Stimulated activated CD4-positive, alpha-beta T cell treated with anti-CD3 and anti-CD28 coated beads, Interleukin-4, amount 100 ng/mL, for 24 hours (primary cell): Measurements from ENCODE around the gene HIBCH.
"Not testable (repeated sequence)": the region's sequence is repeated elsewhere in the genome, so short reads cannot be mapped to it uniquely, and the experiment has no call there.

Experiments
- DNase-seq: peaks from one replicate; pipeline ENCODE4 v3.0.0-alpha.2; 2020

The HIBCH gene

DNA sequence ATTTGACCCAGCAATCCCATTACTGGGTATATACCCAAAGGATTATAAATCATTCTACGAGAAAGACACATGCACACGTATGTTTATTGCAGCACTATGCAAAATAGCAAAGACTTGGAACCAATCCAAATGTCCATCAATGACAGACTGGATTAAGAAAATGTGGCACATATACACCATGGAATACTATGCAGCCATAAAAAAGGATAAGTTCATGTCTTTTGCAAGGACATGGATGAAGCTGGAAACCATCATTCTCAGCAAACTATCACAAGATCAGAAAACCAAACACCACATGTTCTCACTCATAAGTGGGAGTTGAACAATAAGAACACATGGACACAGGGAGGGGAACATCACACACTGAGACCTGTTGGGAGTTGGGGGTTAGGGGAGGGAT is 96.9 kb downstream of the HIBCH start:
- DNase-seq, result not testable (repeated sequence)

GRCh38 chr2:190221429-190221828 is 98.2 kb downstream of the HIBCH start:
- DNase-seq, result no peak

- no peak for DNase-seq
Observed at GRCh38 chr2:190219186-190219585, 100.4 kb downstream of the HIBCH start.

DNA sequence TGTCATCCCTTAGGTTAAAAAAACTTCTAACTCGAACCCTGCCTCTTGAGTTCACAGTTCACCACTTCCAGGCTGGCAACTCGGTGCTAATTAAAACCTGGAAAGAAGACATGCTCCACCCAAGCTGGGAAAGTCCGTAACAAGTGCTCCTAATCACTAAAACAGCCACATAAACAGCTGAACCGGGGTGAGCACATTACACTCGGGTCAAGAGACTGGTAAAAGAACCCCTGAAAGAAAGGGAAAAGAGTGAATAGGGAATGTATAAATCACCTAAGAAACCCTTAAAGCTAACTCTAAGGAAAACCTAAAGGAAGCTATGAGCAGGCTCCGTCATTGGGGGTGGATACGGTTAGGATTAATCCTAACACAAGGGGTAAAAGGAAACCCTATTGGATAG is 102.0 kb downstream of the HIBCH start:
- no peak for DNase-seq

DNA sequence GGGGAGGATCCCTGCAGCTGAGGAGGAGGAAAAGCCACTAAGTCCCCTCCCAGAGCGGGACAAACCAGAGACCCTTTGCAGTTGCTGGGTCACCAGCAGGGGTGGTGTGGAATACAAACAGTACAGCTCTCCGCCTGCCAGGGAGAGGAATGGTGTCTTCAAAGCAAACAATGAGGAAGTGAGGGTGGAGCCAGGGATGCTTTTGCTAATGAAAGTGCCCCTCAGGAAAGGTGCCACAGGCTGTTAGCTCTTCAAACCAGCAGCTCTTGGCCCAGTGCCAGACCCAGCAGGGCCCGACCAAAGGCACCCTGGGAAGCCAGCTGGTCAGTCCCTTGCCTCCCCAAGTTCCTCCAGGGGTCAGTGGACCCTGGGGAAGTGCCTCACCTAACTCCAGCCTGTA is 102.8 kb downstream of the HIBCH start:
- DNase-seq, result no peak

- DNase-seq, result no peak
Observed at GRCh38 chr2:190215620-190216019, 104.0 kb downstream of the HIBCH start.

- DNase-seq, result no peak
Observed at GRCh38 chr2:190214426-190215194, 105.0 kb downstream of the HIBCH start.

DNA sequence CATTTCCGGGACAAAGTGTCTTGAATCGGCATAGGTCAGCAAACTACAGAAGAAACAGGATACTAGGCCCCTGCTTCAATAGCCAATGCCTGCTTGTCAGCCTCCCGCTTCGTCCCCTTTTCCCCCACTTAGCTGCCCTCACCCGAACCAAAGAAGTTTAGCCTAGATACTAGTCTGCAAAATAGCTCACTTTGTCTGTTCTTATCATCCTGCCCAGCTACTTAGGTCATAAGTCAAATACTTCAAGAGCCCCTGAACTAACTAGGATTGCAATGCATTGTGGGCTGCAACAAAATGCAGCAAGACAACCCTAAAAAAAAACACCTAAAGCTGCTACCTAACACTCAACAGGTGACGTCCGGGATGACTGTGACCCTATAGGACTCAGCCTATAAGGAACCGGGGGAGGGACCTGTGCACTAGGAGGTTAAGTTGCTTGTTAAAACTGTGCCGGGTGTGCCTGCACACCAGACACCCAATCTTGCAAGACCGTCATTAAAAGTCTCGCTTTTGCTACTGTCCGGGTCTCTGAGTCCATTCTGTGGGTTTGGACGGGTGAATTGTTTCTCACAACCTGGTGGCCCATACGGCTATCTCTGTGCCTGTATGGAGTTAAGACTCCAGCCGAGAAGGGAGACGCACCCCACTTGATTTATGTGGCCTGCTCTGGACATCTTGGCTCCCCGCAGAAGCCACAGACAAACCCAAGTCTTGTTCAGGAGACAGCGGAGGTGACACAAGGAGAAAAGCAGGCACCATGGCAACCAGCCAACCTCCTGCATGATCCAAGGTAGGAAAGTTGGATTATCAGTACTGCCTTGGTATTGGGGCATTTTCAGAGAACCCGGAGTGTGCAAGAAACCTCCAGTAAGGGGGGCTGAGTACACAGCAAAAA is 105.9 kb downstream of the HIBCH start:
- no peak for DNase-seq

- DNase-seq, result no peak
Observed at GRCh38 chr2:190210471-190210870, 109.2 kb downstream of the HIBCH start.

GRCh38 chr2:190209559-190209958 is 110.1 kb downstream of the HIBCH start:
- DNase-seq, result no peak

DNA sequence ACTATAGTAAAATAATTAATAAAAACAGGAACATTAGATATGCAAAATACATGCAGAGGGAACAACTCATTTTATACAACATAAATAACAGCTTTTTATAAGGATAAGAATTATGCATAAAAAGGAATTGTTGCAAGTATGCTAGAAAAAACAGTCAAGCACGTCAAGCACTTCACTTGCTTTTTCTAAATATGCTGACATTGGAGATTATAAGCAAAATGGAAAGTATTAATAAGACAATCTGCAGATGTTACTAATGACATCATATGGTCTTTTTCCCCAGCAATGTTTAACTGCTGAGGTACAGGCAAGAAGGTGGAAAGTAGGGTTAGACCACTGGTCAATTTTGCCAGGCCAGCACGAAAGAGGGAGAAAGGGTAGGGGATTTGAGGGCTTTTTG is 111.7 kb downstream of the HIBCH start:
- DNase-seq, result no peak

DNA sequence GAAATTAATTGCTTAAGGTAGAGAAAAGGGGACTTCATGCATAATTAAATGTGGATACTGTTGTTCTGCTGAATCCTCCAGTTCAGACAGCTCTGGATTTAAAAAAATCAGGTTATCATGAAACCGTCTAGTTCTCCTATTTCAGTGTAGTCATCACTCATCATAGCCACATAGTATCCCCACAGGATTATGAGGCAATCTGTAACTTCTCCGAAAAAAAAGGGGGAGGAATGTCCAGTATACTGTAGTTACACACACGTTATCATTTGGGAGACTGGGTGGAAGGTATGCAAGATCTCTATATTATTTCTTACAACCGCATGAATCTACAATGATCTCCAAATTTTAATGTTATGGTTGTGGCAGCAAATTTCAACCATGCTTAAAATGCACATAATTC is 114.0 kb downstream of the HIBCH start:
- no peak for DNase-seq

DNA sequence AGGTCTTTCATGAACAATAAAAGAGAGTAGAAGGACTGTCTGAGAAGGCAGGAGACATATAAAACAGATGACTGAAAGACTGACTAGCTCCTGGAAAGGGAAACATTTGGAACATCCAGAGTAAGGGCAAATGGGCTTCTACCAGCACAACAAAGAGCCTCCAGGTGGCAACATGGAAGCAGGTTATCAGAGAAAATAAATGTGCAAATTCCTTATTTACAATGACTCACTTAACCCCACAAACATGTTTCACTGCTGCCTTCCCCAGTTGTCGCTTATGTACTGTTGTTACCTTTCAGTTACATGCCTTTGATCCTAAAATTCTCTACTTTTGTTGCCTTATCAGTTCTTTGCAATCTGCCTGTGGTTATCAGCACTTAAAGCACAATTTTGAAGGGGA is 117.0 kb downstream of the HIBCH start:
- DNase-seq, result no peak

- no peak for DNase-seq
Observed at GRCh38 chr2:190202018-190202417, 117.6 kb downstream of the HIBCH start.

DNA sequence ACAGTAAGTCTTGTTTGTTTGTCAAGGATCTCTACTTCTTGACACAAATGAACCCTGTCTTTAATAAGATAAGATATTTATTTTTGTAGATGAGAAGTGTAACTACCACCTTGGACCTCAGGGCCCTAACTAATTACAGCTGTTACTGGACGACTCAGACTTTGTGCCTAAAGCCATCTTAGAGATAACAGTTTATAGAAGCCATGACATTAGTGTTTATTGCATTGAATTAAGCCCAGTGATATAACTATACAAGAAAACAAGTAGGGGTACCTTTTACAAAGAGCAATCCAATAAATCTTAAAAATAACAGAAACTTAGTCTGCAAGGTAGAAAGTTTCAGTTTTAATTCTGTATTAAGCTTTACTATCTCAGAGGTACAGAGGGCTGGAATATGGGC is 119.0 kb downstream of the HIBCH start:
- DNase-seq, result no peak

DNA sequence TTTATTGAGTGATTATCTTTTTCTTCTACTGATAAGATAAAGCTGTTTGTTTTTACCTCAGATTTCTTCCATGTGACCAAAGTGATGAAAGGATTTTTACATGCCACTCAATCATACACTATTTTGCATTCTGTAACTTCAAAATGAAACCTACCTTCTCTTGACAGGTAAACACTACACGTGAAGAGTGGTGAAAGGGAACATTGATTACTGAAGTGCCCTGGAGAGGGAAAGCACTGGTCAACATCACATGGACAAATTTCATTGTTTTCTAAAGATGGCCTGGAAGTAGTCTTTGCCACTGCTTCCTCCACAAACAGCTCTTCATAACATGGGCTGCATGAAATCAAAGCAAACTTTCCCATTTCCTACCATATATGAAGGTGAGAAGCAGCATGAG is 120.1 kb downstream of the HIBCH start:
- DNase-seq, result no peak

- DNase-seq, result no peak
Observed at GRCh38 chr2:190199109-190199508, 120.5 kb downstream of the HIBCH start.

- no peak for DNase-seq
Observed at GRCh38 chr2:190197143-190197720, 122.4 kb downstream of the HIBCH start.

DNA sequence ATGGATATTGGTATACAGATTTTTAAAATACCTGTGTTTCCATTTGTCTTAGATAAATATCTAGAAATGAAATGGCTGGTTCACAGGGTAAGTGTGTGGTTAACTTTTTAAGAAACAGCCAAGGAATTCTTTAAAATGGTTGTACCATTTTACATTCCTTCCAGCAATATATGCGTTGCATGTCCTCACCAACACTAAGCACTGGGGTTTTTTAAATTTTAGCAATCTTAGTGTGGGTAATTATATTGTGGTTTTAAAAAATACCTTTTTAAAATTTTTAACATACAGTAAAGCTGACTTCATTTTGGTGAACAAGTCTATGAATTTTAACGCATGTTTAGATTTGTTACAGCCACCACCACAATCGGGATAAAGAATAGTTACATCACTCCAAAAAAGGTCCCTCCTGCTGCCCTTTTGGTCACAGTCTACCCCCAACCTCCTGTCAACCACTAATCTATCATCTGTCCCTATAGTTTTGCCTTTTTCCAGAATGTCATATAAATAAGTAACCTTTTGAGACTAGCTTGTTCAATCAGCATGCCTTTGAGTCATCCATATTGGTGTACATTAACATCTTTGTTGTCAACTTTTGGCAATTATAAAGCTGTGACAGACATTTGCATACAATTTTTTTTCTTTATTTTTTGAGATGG is 129.0 kb downstream of the HIBCH start:
- no peak for DNase-seq

DNA sequence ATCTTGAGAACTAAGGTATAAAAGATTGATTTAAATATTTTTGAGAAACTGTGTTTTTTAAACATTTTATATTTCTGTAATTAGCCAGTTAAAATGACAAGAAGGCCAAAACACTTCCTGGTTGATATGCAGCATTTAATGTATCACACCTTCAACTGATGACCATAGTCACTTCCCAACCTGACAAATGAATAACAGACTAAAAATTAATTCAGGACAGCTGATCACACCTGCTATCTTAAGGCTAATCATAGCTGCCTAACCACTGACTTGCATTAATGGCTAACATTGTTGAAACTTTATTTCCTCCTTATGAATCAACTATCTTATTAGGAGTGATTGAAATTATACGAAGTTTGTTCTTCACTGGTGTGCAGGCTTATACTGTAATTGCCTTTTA is 131.3 kb downstream of the HIBCH start:
- no peak for DNase-seq

DNA sequence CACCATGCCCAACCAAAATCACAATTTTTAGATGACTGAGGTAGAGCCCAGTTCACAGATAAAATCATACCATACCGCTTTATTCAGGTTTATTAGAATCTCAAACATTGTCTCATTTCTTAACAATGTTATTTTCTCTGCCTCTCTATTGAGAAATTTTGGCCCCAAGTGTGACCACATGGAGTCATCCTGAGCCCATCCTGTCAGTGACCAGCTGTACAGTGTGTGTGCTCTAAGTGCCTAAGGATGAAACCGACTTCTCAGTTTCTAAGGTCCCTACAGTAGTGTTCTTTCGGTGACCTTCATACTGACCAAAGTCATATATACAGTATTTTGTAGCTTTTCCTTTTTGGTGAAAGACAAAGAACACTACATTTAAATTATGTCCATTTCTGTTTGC is 133.4 kb downstream of the HIBCH start:
- DNase-seq, result no peak

DNA sequence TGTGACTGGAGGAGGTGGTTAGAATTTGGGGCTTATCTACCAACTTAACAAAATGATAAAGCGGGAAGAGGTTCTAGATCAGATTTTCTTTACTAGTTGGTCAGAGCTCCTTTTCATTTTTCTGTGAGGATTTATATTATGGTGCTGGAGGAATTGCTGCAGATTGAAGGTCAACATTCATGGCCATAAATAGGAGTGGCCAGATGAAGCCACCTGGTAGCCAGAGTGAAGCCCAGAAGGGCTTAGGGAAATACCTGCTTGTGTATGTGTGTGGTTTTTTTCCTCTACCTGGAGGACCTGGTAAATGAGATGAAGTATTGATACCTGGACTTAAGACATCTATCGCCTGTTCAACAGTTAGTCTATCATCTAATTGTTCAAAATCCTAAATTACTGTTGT is 134.2 kb downstream of the HIBCH start:
- DNase-seq, result no peak

DNA sequence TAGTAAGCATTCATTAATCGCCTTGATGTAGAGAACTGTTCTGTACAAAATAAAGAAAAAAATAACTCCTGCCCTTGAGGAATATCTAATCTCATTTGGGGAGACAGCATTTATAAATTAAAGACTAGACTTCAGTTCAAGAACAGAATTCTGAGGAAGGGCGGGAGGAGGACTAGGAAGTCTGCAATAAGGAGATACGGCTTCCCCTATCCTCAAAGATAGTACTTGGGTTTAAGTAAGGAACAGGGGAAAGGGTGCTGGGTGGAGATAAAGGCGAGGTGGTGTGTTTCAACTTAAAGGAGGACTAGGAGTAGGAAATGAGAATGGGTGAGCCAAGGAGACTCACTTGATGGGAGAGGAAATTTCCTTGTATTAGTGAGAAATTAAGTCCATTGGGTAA is 135.2 kb downstream of the HIBCH start:
- DNase-seq, result no peak
